Measurements from ENCODE around the gene MYL5.
"Not testable (repeated sequence)": the region's sequence is repeated elsewhere in the genome, so short reads cannot be mapped to it uniquely, and the experiment has no call there.

The MYL5 gene, protein sequence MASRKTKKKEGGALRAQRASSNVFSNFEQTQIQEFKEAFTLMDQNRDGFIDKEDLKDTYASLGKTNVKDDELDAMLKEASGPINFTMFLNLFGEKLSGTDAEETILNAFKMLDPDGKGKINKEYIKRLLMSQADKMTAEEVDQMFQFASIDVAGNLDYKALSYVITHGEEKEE

DNA sequence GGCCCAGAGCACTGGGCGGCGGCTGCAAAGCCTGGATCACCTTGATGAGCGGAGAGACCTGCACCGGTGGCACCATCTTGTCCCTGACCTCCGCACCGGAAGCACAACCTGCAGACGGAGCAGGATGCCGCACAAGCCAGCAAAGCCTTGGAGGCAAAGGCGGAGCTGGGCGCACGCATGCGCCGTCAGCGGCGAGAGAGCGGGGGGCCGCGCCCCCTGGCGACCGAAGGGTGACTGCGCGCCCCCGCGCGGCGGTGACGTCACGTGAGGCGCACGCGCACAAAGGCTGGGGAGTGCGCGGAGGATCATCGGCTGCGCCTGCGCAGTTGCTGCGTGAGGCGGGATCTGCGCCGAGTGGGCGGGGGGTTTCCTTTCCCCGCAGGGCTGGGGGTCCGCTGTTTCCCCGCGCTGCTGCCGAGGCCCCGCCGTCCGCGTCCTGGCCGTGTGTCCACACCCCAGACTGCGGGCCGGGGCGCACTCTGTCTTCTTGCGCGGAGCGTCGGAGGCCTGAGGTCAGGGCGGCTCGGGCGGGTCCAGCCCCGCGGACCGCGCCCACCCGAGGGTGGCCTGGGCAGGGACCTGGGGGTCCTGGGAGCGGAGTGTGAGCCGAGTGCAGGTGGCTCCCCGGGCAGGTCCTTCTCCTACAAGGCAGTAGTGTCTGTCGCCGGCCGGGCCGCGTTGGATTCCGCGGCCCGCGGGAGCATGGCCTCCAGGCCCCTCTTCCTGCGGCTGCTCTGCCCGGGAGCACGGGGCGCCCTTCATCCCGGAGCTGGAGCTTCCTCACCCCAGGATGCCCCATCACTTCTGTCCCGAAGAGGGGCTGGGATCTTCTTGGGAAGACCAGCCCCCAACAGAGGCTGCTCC, at the start of gene MYL5, which contains the start of gene ATP5ME:
Gene MYL5 (plus strand): TSS at position 371 of the 864 bp plus-strand sequence. CDS start 3,485 bp downstream, outside the sequence.
Gene ATP5ME (minus strand): TSS at position 105 of the 864 bp plus-strand sequence. CDS start 29 bp downstream, at position 76.
- peak; percentile 95 for DNase-seq

DNA sequence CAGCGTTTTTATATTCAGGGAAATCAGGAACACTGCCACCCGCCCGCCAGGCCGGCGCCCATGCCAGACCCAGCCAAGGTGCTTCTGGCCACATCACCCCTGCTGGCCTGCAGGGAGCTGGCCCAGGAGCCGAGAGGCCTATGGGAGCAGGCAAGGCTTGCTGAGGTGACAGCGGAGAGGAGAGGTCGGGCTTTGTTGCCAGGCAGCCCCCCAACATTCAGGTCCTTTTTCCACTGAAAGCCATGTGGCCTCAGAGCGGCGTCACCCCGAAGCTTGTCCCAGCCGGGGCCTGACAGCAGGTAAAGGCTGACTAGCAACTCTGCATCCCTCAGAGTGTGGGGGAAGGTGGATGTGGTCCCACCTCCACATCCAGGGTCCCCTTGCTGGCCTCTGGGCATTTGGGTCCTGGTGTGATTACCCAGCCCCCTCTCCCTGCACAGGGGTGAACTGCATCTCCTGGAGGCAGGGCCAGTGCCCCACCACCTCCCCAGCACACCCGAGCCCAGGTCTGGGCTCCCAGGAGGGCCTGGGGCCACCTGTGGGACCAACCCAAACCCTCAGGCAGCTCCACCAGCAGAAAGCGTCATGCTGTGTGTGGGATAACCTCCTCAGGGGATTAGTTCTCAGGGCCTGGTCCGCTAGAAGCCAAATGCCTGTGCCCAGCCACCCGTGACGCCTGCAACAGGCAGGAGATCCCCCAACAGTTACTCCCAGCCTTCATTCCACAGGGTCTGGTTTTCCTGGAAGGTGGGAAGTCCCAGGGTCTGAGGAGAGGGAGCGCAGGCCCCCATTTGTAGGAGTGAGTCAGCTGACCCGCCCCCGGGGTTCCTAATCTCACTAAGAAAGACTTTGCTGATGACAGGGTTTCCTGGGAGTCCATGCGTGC, 49.4 kb upstream of the MYL5 start, which contains the start of gene PDE6B:
Gene PDE6B (plus strand): TSS at position 869 of the 886 bp plus-strand sequence. CDS start 54 bp downstream, outside the sequence.
- no peak for DNase-seq

DNA sequence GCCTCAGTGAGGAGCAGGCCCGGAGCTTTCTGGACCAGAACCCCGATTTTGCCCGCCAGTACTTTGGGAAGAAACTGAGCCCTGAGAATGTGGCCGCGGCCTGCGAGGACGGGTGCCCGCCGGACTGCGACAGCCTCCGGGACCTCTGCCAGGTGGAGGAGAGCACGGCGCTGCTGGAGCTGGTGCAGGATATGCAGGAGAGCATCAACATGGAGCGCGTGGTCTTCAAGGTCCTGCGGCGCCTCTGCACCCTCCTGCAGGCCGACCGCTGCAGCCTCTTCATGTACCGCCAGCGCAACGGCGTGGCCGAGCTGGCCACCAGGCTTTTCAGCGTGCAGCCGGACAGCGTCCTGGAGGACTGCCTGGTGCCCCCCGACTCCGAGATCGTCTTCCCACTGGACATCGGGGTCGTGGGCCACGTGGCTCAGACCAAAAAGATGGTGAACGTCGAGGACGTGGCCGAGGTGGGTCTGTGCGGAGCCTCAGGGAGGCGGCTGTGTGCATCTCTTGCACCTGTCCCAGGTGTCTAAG, 48.6 kb upstream of the MYL5 start:
- no peak for DNase-seq

DNA sequence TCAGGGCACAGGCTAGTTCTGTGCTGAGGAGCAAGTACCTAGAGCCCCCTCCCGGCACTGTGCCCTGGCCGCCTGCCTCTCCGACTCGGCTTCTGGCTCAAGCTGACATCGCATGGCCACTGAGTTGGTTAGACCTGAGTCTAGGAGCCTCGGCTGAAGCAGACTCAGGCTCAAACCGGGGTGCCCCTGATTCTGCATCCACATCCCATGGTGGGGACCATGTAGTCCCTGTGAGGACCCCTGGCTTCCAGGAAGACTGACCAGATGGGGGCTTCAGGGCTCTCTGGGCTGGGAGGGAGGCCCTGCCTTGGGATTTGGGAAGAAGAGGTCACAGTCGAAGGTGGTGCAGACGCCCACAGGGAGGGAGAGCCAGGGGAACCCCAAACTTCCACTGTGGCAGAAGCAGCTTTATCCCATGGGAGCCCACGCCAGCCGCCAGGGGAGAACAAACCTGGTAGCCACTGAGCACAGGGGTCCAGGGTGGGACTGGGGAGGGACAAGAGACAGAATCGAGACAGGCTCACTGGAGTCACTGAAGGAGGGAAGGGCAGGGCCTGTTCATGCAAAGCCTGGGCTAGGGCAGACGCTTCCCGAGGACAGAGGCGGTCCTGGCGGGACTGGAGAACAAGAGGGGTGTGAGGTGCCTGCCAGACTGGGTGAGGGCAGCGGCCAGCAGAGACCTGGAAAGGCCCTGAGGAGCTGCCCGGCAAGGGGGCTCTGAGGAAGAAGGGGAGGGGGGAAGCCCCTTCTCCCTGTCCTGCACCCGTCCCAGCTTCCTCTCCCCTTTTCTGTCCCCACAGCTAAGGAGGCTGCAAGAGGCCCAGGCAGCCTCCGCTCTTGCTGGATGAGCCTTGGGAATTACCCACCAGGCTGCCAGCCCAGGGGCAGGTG, 47.9 kb upstream of the MYL5 start:
- DNase-seq = no peak

DNA sequence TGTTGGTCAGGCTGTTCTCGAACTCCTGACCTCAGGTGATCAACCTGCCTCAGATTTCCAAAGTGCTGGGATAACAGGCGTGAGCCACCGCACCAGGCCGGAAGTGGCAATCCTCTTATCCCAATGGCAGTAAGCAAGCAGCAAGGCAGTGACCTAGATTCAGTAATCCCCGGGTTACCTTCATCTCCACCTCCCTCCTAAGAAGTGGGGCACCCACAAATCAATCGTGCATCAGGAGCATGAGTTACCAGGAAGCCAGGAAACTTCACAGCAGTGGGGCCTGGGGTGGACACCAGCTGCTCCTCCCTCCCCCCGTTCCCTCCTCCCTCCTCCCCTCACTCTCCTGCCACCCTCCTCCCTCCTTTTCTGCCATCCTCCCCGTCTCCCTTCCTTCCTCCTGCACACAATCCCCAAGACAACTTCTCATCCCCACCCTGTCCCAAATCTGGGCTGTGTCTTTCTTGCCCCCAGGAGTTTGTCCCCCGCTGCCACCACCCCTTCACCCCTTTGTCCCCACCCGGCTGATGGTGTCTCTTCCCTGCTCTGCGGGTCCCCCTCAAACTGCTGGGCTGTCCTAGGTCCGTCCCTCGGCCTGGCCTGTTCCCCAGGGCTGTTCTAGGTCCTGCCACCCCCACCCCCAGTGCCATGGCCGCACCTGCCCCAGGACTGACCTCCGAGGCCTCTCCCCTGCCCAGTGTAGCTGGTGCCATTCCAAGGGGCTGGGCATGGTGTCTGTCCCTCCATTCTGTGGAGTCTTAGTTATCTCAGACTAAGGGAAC, 46.8 kb upstream of the MYL5 start:
- DNase-seq = no peak

DNA sequence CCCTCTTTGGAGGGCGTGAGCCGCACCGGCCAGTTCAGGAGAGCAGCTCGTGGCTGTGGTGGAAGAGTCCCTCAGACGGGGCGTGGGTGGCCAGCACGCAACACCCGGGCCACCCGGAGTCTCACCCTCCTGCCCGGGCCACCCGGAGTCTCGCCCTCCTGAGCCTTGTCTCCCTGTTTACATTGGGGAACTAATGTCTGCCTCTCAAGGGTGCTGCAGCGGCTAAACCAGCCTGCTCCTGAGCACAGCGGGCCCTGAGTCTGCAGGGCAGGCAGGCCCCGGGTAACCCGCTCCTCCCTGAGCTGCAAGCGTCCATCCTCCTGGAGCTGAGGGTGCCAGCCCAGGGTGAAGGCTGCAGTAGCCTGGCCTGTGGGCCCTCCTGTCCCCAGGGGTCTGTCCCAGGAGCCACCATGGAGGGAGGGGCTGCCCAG, 46.0 kb upstream of the MYL5 start:
- DNase-seq = no peak

DNA sequence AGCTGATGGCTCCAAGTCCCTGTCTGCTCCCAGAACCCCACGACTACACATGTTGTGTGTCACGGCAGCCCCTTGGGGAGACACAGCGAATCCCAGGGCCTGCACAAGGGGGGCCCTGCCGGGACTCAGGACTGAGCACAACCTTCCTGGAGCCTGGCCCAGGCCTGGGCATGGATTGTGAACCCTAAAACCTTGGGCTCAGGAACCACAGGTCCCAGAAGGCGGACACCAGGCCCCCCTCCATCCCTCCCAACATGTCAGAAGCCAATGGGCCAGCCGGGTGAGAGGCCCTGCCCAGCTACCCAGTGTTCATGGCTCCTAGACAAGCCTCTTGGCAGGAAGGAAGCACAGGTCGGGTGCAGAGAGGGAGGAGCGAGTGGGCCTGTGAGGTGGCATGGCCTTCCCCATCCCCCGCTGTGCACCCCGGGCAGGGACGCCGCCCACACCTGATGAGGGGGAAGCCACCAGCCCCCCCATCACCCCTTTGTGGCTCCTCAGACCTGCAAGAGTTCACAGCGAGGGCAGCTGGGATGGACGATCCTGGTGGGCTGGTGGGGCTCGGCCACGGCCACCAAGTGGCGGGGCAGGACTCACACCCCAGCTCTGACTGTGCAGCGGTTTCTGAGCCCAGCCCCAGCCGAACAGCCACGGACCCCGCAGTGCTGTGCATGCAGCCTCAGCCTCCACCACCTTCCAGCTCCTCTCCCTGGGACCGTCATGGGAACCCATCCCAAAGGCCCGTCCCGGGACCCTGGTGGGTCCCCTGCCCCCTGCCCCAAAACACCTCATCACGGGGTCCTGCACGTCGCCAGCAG, 45.3 kb upstream of the MYL5 start:
- DNase-seq = no peak

DNA sequence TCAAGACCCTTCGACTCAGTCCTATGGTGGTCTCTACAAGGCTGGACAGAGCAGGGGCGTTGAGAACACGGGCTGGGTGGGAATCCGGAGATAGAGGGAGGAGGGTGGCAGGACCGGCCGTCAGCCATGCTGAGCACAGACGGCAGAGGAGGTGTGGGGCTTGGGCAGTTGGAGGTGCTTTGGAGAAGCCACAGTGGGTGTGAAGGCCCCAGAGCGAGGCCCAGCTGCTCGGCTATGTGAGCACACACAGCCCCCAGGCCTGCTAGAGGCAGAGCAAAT, 44.8 kb upstream of the MYL5 start:
- no peak for DNase-seq

DNA sequence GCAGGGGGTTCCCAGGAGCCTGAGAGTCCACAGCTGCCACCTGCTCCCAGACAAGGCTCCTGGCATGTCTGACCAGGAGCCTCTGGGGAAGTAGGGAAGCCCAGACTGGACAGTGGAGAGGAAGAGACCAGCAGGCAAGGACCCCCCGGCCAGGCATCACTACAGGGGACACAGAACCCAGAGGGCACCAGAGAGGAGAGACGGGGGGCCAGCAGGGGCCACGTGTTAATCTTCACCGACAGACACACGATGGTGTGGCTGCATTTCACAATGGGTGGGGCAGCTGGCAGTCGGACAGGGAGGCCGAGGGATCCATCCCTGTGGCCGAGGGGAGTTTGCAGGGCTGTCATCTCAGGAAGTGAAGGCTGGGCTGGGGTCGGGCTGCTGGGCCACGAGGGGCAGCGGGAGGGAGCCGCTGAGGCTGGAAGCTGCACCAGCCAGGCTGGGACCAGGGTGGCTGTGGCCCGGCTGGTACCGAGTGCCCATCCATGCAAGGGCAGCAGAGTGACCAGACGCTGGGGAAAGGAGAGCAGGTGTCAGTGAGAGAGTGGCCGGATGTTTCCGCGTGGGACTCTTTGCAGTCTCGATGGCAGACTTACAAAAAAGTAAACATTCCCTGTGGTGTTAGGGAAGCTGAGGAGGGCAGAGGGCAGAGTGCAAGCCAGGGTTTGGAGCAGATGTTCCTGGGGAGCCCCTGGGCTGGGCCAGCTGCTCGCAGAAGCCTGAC, 44.3 kb upstream of the MYL5 start:
- DNase-seq = no peak

DNA sequence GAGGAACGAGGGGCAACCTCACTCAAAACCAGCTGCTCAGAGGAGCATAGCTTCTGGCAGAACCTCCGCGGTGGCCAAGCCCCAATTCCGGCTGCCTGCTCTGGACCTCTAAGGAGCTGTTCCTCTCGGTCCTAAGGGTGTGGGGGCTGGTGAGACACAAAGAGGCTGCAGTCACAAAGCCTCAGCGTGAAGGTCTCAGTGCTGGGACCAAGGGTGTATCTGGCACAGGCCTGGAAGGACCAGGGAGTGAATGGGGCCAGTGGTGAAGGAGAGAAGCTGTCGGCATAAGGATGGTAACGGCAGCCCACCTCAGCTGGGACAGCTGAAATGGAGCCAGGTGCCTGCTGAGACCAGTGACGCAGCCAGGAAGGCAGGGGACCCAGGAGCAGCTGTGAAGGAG, 43.7 kb upstream of the MYL5 start:
- DNase-seq = no peak

DNA sequence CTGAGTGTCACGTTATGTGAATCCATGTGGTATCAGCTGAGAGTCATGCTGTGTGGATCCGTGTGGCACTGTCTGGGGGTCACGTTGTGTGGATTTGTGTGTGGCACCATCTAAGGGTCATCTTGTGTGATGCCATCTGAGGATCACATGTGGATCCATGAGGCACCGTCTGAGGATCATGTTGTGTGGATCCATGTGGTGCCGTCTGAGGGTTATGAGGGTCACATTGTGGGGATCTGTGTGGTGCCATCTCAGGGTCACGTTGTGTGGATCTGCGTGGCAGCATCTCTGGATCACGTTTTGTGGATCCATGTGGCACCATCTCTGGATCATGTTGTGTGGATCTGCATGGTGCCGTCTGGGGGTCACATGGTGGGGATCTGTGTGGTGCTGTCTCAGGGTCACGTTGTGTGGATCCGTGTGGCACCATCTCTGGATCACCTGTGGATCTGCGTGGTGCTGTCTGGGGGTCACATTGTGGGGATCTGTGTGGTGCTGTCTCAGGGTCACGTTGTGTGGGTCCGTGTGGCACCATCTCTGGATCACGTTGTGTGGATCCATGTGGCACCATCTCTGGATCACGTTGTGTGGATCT, 42.0 kb upstream of the MYL5 start:
- no peak for DNase-seq

DNA sequence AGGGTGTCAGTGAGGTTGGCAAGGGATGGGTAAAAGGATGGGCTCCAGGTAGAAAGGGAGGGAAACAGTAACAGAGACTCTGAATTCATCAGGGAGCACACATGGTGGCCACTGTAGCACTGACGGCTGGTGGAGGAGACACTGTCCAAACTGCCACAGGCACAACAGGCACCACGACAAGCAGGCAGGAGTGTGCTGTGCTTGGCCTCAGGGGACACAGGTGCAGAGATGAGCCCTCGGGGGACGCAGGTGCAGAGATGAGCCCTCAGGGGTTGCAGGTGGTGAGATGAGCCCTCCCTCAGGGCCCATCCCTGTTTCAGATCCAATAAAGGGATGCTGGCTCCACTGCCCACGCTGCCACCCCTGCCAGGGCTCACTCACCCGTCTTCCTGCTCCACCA, 41.4 kb upstream of the MYL5 start:
- no peak for DNase-seq

DNA sequence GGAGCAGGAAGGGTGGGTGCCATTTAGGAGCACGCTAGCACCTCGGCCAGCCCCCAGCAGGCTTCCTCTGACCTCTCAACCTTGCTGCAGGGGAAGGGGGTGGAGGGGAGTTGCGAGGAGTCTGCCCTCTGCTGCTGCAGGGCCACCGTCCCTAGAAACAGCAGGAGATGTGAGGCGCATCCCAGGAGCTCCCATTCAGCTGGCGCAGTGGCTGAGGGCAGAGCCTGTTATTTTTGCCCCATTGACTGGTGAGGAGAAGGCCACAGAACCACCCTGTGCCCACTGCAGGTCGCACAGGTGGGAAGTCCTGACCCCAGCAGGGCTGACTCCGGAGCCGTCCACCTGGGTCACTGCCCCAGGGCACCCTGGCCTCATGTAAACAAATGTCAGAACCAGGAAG, 40.9 kb upstream of the MYL5 start:
- no peak for DNase-seq

DNA sequence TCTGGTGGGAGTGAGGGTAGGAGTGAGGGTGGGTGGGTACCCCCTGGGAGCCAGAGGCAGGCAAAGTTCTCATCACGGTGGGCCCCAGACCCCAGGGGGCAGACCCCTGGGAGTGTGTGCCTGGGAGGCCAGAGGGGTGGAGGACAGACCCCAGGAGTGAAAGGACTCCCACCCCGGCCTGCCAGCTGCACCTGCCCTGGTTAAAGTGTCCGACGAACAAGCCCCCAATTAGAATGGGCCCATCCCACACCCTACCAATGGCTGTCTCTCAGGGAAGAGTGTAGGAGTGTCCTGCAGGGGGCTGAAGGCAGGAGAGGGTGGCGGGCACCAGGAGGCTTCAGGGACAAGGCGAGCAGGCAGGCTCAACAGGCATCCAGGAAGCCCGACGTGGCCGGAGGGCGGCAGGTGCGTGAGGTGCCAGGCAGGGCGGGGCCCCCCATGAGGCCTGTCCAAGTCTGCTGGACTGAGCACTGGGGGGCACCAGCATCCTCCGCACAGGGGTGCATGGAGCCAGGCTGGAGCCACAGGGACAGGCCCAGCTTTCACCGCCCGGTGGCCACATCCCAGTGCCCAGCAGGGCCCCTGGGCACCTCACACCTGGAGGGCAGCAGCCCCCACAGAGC, 40.3 kb upstream of the MYL5 start:
- DNase-seq = no peak

DNA sequence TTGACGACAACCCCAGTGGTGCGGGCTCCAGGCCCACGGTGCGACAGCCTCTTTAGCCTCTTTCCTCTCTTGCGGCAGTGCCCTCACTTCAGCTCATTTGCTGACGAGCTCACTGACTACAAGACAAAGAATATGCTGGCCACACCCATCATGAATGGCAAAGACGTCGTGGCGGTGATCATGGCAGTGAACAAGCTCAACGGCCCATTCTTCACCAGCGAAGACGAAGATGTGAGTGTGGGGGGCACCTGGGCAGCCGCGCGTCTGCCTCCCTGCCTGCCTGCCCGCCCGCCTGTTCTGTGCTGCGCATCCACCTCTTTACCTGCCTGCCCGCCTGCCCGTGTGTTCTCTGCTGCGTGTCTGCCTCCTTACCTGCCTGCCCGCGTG, 39.8 kb upstream of the MYL5 start:
- no peak for DNase-seq

DNA sequence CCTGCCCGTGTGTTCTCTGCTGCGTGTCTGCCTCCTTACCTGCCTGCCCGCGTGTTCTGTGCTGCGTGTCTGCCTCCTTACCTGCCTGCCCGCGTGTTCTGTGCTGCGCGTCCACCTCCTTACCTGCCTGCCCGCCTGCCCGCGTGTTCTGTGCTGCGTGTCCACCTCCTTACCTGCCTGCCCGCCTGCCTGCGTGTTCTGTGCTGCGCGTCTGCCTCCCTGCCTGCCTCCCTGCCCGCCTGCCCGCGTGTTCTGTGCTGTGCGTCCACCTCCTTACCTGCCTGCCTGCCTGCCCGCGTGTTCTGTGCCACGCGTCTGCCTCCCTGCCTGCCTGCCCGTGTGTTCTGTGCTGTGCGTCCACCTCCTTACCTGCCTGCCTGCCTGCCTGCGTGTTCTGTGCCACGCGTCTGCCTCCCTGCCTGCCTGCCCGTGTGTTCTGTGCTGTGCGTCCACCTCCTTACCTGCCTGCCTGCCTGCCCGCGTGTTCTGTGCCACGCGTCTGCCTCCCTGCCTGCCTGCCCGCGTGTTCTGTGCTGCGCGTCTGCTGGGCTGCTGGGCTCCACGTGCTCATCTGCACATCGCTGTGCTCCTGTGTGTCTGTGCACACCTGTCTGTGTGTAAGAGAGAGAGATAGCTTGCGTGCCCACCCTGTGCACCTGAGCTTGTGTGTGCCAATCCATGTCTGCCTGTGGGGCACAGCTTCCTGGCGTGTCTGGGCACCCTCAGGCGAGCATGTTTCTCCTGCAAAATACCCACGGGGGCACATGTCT, 39.1 kb upstream of the MYL5 start:
- DNase-seq = not testable (repeated sequence)

DNA sequence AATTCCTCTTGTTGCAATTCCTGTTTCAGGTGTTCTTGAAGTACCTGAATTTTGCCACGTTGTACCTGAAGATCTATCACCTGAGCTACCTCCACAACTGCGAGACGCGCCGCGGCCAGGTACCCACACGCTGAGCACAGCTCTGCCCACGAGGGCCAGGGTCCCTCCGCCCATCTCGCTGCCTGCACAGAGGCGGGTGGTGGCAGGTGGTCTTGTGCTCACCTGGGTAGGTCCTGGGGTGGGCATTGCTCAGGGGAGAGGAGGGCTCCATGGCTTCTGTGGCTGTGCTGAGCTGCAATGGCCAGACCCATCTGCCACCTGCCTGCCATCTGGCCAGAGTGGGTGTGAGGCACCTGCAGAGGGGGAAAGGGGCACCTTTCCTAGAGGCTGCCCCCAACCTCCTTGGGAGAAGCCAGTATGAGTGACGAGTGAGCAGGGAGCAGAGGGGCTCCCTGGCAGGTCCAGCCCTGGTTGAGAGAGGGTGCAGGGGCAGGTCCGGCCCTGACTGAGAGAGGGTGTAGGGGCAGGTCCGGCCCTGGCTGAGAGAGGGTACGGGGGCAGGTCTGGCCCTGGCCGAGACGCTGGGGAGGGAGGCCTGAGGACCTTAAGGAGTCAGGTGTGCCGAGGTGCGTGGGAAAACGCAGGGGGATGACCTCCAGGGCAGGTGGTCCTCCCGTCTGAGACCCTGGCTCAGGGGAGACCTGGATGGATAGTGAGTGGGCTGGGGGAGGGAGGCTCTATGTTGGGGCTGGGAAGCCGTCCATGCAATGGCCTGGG, 38.3 kb upstream of the MYL5 start:
- no peak for DNase-seq
